ELR (cell line): Measurements from ENCODE around the gene CRACR2A.

ENCODE experiments used
- DNase-seq: peaks from one replicate; pipeline ENCODE4 v3.0.0-alpha.2; 2015; ENCODE audit warnings: low read depth

Gene CRACR2A

DNA sequence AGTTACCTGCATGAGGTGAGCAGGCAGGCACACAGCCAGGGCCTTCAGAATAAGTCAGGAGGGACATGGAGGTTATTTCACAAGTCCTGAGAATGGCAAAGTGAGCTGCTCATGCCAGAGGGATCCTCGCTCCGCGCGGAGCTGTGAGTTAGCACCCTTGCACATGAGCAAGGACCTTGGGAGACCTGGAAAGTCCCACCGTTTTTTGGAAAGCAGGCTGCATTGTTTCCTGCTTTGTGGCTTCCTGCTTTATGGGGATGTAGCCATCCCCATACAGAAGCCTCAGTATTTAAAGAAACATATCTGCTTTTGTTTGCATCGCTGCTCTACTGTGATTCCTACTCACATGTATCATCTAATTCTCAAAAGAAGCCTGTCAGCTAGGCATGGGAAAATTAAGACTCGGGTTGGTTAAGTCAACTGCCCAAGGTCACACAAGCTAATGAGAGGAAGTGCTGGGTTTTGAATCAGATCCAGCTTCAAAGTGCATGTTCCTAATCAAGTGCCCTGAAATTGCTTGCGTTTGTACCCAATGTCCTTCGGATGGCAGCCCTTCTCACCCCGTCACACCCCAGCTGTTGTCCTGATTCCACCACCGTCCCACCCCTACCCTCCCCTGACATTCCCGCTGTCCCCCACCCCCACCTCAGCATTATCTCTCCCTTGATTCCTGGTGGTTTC lies 106.2 kb downstream of the CRACR2A start:
- DNase-seq, result no peak

DNA sequence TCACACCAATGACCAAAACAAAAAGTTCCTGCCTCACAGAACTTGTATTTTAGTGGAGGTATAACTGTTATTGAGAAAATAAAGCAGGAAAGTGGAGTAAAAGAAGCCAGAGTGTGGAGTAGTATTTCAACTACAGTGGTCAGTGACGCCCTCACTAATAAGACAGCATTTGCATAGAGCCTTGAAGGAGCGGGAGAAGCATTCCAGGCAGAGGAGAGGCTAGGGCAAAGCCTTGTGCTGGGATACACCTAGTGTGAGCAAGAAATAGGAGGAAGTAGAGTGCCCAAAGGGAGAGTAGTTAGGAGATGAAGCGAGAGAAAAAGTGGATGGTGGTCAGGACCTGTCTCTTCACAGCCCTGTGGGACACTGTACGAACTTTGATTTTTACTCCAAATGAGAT lies 107.8 kb downstream of the CRACR2A start:
- no peak for DNase-seq

DNA sequence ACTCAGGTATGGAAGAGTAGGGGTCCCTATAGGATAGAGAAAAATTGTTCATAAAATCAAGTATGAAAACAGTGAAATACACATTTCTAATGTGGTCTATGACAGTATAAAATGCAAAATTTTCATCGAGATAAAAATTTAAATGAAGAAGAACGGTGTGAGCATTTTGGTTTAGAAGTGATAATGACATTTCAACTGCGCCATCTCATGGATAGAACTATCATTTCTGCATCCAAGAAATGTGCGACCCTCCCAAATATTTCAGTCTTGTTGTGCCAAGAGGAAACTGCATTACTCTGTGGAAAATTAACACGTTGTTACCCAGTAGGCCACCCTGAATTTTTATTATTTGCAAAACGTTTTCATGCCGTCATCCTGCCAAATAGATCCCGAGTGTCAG lies 108.8 kb downstream of the CRACR2A start:
- DNase-seq, result no peak

DNA sequence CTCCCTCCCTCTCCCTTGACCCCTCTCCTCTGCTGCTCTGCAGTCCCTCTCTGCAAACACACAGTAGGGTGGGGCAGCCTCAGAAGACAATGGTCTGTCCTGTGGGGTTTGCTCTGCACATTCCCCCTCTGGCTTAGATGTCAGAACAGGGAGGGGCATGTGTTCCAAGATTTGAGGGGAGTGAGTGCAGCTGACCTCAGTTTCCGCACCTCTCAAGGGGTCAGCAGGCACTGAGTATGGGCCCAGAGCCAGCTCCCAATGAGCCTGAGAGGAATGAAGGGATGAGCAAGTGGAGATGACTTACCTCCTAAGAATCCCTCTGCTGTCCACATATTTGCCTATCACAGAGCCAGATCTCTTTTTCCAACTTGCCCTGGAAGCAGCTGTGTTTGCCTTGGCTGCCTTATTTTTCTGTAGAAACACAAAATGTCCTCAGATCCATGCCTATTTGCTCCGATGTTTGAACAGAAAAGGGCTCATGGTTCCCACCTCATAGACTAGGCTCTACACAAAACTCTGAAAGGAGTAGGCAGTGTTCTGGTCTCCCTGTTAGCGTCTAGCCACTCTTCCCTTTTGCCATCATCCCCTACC lies 111.4 kb downstream of the CRACR2A start:
- DNase-seq, result peak; percentile 90

DNA sequence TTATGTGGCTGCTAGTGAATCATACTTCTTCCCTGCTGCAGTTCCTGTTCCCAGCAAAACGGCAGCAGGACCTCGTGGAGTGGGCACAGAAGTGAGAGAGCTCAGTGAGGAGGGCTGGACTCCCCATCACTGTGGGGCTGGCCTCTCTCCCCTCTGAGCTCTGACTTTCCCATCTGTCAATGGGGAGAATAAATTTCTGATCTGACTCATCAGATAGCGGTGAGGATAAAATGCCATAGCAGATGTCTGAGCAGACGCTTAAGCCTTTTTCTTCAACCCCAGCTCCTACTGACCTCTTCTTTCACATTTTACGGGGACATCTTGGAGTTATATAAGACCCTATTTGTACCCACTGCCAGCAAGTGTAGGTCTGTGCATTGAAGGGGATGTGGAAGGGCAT lies 116.6 kb downstream of the CRACR2A start:
- no peak for DNase-seq

DNA sequence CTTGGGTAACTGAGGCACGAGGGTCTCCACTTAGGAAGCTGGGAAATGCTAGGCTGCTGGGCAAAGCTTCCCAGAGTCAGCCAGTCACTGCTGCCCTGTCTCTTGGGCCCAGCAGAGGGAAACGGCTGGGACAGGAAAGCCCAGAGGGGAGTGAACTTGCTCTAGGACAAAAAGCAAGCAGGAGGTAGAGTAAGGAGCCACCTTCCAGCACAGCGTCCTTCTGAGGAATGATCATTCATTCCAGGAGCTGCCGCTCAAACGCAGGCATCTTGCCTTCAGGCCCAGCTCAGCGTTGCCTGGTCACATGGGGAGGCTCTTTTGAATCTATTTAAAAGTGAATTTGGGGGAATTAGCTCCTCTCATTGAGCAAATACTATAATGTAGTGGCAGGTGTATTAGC lies 118.6 kb downstream of the CRACR2A start:
- DNase-seq, result no peak

DNA sequence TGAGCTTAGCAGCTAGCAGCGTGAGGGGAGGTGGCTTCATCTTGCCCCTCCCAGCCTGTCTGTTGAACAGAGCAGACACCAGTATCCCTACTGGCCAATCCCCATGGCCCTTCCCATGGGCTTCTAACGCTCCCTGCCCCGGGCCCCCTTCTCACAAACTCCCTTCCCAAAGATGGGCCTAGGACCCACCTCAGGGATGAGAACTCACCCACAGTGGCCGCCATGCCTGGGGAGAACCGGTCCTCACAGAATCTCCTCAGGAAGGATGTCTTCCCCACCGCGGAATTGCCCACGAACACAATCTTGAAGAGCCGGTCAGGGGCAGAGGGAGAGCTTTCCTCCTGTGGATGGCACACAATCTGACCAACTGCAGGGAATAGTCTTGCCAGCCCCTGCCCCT lies 119.5 kb downstream of the CRACR2A start:
- no peak for DNase-seq

DNA sequence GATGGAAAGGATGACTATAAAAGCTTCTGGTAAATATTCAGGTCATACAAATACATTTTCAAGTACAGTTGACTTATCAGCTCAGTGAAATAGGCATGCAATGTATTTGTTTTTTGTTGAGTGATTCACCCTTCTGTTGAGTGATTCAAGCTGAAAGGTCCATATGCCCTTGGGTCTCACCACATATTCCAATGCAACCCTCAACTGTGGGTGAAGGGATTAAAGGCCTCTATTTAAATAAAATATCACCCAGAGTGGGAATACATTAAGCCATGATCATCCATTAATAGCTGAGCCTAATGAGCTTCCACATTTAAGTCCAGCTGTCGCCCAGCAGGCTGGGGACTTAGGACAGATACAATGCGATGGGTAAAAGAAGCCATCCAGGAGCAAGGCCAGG lies 120.2 kb downstream of the CRACR2A start:
- peak; percentile 40 for DNase-seq

DNA sequence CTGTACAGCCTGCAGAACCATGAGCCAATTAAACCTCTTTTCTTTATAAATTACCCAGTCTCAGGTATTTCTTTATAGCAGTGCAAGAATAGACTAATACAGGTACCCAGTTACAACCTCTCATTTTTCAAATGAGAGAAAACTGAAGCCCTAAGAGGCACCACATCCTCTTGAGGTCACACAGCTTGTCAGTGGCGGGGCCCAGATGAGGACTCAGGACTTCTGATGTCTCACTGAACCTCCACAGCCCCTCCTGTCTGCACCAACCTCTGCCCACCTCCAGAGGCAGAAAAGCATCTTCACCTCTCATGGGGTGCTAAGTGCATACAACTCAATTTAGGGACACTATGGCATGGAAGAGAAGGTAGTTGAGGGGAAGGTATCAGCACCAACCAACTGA lies 120.7 kb downstream of the CRACR2A start:
- no peak for DNase-seq

DNA sequence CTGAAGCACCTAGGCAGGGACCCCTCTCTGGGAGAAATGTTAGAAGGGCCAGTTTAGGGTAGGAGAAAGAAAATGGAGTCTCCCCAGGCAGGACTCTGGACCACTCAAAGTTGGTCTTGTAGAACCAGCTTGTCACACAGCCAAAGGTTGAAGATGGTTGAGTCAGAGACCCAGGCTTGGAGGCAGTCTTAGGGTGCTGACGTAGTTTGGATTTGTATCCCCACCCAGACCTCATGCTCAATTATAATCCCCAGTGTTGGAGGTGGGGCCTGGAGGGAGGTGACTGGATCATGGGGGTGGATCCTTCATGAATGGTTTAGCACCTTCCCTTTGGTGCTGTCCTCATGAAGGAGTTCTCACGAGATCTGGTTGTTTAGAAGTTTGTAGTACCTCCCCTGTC lies 121.2 kb downstream of the CRACR2A start:
- no peak for DNase-seq

DNA sequence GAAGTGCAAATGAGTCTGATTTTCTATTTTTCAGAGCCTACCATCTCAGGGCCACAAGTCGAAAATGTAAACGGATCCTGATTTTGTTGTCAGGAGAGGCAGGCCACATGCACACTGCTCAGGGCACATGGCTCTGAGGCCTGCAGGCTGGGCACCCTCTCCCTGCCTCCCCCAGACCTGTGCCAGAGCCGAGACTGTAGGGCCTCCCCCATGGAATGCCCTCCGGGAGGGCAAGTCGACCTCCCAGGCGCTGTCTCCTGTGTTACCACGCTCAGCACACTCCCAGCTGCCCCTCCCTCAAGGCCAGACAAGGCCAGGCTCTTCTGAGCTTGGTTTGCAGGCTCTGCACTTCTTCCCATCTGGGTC lies 121.7 kb downstream of the CRACR2A start:
- no peak for DNase-seq

DNA sequence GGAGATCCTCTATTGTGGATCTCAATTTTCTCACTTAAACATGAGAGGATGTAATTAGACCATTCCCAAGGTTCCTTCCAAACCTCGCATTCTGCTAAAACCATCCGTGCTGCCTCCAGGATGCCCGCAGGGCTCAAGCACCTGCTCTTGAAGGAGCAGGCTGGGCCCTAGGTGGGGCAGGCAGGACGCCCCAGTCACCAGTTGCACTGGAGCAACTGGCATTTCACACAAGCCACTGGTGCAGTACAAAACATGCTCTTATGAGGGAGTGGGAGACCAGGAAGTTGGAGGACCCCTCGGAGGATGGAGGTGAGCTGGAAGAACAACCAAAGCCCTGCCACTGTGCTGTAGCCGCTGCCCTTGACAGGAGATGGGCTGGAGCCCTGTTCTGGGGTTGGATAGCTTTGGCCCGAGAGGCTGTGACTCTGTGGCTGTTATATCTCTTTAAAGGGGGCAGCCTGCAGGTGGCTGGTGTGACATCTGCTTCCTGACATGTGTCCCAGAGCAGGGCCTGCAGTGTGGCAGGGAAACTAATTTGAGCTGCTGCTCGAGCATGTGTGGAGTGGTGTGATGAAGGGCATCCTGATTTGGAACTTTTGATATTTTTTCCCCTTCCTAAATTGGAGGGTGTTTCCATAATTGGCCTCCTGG lies 122.2 kb downstream of the CRACR2A start:
- no peak for DNase-seq

DNA sequence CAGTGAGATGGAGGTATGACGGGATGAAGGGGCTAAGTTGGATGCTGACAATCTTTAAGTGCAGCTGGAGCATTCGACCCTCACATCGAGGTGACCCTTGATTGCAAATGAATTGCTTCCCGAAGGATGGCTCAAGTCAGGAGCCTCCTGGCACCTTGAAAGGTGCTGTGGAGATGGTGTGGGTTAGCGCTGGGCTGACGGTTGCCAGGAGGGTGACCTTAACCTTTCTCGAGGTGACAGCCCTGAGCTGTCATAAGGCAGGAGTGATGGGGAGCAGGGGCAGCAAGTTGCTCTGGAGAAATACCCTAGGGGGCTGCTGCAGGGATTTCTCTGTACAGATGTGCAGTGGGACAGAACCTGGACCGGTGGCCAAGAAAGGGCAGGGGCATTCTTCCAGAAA lies 122.8 kb downstream of the CRACR2A start:
- DNase-seq, result no peak

DNA sequence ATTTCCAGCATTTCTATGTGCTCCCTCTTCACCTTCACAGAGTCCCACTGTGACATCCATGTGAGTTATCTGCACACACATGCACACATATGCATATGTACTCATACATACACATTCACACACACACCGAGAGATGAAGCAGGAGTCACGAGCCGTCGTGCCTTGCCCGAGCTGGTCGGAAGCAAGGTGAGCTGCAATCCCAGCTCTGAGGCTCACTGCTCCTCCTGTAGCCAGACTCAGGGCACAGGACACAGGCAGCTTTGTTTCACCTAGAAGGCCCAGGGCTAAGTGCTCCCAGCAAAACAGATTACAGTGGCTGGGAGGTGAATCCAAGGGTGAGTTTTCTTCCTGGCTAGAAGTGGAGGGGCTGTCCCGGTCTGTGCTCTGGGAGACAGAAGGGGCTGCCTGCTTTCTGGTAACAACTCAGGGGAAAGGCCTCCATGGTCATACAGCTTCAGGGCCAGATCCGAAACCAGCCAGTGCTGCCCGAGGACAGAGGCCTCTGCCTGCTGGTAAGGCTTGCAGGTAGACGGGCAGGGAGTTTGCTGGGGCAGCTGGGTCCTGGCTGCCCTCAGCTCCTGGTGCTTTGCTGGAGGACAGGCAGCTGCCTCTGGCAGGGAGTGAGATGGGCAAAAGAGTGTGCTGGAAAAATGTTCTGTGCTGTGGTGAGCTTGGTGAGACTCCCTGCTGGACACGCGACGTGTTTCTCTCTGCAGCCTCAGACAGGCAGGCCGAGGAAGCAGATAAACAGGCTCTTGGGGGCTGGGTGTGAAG lies 123.7 kb downstream of the CRACR2A start:
- DNase-seq, result no peak

DNA sequence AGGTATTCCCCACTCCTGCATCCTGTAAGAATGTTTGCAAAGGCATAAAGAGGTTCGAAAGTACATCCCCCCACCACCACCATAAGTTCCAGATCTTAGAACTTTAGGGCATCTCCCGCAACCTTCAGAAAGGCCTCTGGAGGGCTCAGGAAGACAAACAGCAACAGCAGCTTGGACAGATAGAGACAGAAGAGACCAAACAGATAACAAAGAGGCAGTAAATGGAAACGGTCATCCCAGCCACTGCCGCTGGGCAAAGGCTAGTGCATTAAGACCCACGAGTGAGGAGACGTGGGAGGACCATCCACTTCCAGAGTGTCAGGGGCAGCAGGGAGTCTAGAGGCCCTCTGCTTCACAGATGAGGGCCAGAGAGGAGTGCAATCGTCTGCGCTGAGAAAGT lies 124.3 kb downstream of the CRACR2A start:
- peak; percentile 15 for DNase-seq

DNA sequence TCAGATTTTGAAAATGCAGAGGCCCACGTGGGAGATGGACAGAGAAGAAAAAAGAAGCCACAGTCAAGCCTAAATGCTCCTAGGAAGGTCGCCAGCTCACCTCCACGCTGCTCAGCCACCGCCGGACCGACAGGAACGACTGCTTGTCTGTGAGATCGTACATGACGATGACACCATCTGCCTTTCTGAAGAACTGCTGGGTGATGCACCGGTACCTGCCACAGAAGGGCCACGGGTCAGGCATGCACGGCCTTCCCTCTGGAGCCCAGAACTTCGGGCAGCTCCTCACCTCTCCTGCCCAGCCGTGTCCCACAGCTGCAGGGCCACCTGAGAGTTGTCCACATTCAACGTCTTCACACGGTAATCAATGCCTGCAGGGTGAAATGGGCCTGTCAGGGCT lies 125.6 kb downstream of the CRACR2A start:
- no peak for DNase-seq

DNA sequence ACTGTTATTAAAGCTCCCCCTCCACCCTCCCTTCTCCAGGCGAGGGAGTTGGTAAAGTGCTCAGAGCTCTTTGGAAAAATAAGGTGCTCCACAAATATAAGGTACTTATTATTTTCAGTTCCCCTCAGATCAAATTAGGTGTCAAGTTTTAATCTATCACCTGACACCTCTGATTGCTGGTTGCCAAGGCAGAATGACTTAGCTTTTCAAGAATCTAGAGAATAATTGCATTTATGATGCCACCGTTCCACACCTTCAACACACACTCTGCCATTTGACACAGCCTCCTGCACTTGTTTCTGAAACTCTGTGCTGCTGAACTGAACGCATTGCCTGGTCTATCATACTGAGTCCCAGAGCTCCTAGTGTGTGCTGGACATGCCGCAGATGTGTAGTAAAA lies 128.6 kb downstream of the CRACR2A start:
- no peak for DNase-seq

DNA sequence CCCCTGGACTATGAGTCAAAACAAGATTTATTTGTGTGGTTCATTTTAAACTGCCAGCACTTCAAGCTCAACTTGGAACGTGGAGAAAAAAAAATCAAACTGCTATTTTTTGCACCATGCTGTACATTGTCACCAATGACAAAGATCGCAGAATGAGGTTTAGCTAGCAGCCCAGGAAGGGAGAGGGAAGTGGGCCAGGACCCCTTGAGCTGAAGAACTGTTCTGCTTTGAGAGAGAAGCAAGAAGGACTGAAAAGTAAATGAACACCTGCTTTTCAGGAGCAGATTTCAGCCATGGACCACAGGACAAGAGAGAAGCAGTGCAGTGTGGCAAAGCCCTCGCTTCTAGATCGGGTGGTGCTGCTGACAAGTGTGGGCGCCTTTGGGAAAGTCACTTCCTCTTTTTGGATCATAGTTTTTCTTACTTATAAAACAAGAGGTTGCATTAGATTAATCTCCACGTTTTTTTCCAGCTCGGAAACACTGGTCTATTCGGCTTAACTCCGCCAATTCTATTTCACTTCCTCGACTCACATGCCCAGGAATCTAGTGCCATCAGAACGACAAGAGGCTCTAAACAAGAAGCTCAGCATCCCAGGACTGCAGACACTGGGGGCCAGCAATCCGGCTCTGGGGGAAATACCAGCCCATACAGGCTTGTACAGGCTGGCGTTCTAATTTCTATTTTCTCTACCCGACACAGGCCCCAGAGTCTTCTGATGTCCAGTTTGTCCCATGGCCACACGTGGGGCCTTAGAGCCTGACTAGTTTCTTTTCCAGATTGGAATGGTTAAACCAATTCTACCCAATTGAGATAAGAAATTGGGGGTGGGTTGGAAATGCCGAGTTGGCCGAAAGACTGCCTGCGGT lies 129.9 kb downstream of the CRACR2A start:
- no peak for DNase-seq

DNA sequence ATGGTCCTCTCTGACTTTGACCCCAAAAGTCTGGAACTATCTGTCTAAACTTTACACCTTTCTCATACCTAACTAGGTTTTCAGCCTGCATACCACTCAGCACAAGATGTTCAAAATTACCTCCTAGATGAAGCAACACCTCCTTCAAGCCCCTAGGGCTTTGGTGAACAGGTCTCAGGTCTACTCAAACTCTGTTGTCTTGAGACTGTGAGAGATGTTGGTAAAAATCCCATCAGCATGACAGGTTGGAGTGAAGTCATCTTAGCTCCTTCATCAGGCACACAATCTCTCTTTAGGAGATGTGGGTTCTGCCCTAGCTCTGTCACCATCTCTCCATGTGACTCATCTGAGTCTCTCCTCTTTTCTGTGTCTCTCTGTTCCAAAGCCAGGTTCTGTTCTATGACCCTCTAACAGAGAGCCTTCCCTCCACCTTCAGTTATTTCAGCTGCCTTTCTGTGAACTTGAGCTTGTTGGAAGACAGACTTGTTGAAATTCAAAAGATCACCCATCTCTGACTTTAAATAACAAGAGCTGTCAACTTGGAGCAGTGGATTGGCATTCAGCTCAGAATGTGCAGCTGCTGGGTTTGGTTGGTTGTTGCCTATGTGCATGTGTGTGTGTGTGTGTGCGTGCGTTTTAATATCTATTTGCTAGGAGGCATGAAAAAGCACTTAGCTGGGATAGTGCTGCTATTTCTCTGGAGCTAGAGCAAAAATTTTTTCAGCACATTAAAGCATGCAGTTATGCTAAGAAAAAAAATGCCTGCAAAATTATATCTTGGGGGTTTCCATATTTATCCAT lies 130.7 kb downstream of the CRACR2A start:
- DNase-seq, result peak; percentile 14

DNA sequence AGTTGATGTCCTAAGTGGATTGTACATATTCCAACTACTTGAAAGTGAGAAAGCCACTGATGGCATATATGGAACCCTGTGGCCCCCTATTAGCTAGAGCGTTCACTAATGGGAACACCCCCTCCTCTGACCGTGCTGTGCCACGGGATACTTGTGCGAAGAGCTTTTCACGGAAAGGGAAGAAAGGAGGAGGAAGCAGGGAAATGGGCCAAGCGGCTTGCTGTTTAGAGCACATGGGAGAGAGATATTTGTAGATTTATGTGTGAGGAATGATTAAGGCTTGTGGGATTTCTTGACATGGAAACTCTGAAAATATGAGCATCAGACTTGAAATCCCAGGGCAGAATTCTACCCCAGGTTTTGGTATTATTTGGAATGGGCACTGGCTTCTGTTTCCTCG lies 132.1 kb downstream of the CRACR2A start:
- no peak for DNase-seq

DNA sequence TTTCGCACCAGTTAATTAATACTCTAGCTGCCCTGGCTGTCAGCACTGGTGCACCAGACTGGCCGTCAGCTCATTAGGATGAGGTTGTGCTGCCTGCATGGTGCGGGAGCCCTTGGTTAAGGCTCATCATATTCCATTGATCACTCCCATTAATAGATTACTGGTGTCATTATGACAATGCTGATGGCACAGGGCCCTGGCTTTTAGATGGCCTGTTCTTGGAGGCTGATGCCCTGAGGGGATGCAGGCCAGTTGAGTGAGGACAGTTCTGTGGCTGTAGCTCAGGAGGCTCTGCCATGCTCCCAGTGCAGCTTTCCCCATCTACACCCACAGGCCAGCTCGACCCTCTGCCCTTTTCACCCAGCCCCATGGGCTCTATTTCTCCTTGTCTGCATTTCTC lies 135.3 kb downstream of the CRACR2A start:
- no peak for DNase-seq
